Neural cell (in vitro differentiated cells): ENCODE measurements around the gene HOXD8.

Source experiments
- CTCF ChIP-seq: fragments of 450-650 bp; IDR thresholded peaks from 2 replicates; pipeline ENCODE4 v1.5.1; 2014; ENCODE audit warnings: antibody characterized with exemption, mild to moderate bottlenecking, moderate library complexity; ENCODE audit not compliant: poor library complexity, severe bottlenecking
- EZH2 ChIP-seq: fragments of 200-600, 300-800 bp; shearing (Covaris generic), sonication (generic); IDR thresholded peaks from 2 replicates; pipeline ENCODE4 v1.6.1; 2014; ENCODE audit warnings: antibody characterized with exemption, low read length, borderline replicate concordance, mild to moderate bottlenecking; ENCODE audit not compliant: insufficient read depth, poor library complexity, severe bottlenecking
- MXI1 ChIP-seq: fragments of 450-650 bp; conservative IDR thresholded peaks from 2 replicates; pipeline ENCODE4 v1.6.1; 2014; ENCODE audit warnings: antibody characterized with exemption, mild to moderate bottlenecking; ENCODE audit not compliant: poor library complexity, severe bottlenecking
- RAD21 ChIP-seq: fragments of 450-650 bp; conservative IDR thresholded peaks from 2 replicates; pipeline ENCODE4 v1.6.1; 2014; ENCODE audit warnings: antibody characterized with exemption, mild to moderate bottlenecking, moderate library complexity
- SMC3 ChIP-seq: fragments of 450-650 bp; conservative IDR thresholded peaks from 2 replicates; pipeline ENCODE4 v1.6.1; 2014; ENCODE audit warnings: antibody characterized with exemption, mild to moderate bottlenecking, moderate library complexity; ENCODE audit not compliant: poor library complexity
- TAF1 ChIP-seq: IDR thresholded peaks from 2 replicates; pipeline ENCODE4 v1.6.1; 2012; ENCODE audit warnings: low read depth

- TF ChIP-seq MXI1 = no peak
- no peak for TF ChIP-seq EZH2
- TF ChIP-seq CTCF = no peak
- TF ChIP-seq SMC3 = no peak
- no peak for TF ChIP-seq TAF1
- TF ChIP-seq RAD21 = no peak
These were observed 43.5 kb downstream of the HOXD8 start for GRCh38 chr2:176172895-176173566.
